K562 (cell line): ENCODE measurements around the gene PSMB4. TPM values are rescaled to one million over a fixed set of nuclear protein-coding genes. Genes with fewer than 3 reads are reported as not detected.

ENCODE experiments used
- AFF4 ChIP-seq: sonication (generic); formaldehyde crosslinking; IDR thresholded peaks from 2 replicates; pipeline ENCODE4 v1.8.0; 2023; ENCODE audit warnings: mild to moderate bottlenecking, missing genetic modification reagents
- ARID3B ChIP-seq: fragments of 250-450 bp; sonication (Bioruptor Pico); IDR thresholded peaks from 2 replicates; pipeline ENCODE4 v1.4.0; 2020; ENCODE audit warnings: borderline replicate concordance
- COPS2 ChIP-seq: fragments of 450-650 bp; conservative IDR thresholded peaks from 2 replicates; pipeline ENCODE4 v1.6.1; 2016; ENCODE audit warnings: mild to moderate bottlenecking, moderate library complexity
- E2F3 ChIP-seq: fragments of 250-450 bp; sonication (Bioruptor Pico); IDR thresholded peaks from 2 replicates; pipeline ENCODE4 v1.4.0; 2020; ENCODE audit warnings: mild to moderate bottlenecking
- ELK3 ChIP-seq: fragments of 450-650 bp; formaldehyde crosslinking; IDR thresholded peaks from 2 replicates; pipeline ENCODE4 v1.4.0; 2020; ENCODE audit warnings: mild to moderate bottlenecking
- FOSL1 ChIP-seq: fragments of 200-800 bp; sonication (Bioruptor generic); conservative IDR thresholded peaks from 2 replicates; pipeline ENCODE4 v1.6.1; 2016; ENCODE audit warnings: missing genetic modification characterization, missing compliant biosample characterization
- HMG20A ChIP-seq: fragments of 450-650 bp; formaldehyde crosslinking; conservative IDR thresholded peaks from 2 replicates; pipeline ENCODE4 v1.4.0; 2020; ENCODE audit warnings: mild to moderate bottlenecking, mixed read lengths
- HMGXB4 ChIP-seq: sonication (generic); formaldehyde crosslinking; IDR thresholded peaks from 2 replicates; pipeline ENCODE4 v1.8.1; 2023; ENCODE audit warnings: mild to moderate bottlenecking, missing genetic modification reagents
- KAT7 ChIP-seq: sonication (generic); formaldehyde crosslinking; IDR thresholded peaks from 2 replicates; pipeline ENCODE4 v1.8.0; 2022; ENCODE audit warnings: missing genetic modification reagents, mild to moderate bottlenecking, borderline replicate concordance
- RFX7 ChIP-seq: fragments of 250-450 bp; sonication (Bioruptor Pico); IDR thresholded peaks from 2 replicates; pipeline ENCODE4 v1.5.1; 2021; ENCODE audit warnings: mild to moderate bottlenecking
- SAP30 ChIP-seq: fragments of 200-600 bp; sonication (generic); IDR thresholded peaks from 2 replicates; pipeline ENCODE4 v1.6.1; 2012; ENCODE audit warnings: borderline replicate concordance, low read depth, mild to moderate bottlenecking, moderate library complexity, low read length, control low read depth, inconsistent platforms; ENCODE audit not compliant: insufficient read depth, poor library complexity, severe bottlenecking
- ZKSCAN3 ChIP-seq: fragments of 250-450 bp; sonication (Bioruptor Pico); IDR thresholded peaks from 2 replicates; pipeline ENCODE4 v1.4.0; 2020
- ZNF134 ChIP-seq: fragments of 250-450 bp; sonication (Bioruptor Pico); conservative IDR thresholded peaks from 2 replicates; pipeline ENCODE4 v1.4.0; 2020
- ZNF354B ChIP-seq: fragments of 250-450 bp; sonication (Bioruptor Pico); IDR thresholded peaks from 2 replicates; pipeline ENCODE4 v1.4.0; 2020
- polyA plus RNA-seq, 8 experiments: library from polyadenylated mRNA; depleted of rRNA in 4 of 8; stranded (reverse) in 5 of 8; unstranded in 3 of 8; fragments of >200 nt; fragmentation: Nextera tagmentation in 2 of 8; fragmentation: Illumina TruSeq in 1 of 8; extraction: Ambion mirVana in 2 of 8; extraction: Trizol in 1 of 8; gene quantifications; 2 replicates each; pipeline versions ENCODE4 v1.2.1 to v1.2.3, GENCODE V29; 2011 to 2014; ENCODE audit warnings: inconsistent platforms in 1 of 8, missing spikeins in 1 of 8
- total RNA-seq, 7 experiments: library from RNA; depleted of rRNA in 6 of 7; stranded (reverse); fragments of >200 nt in 6 of 7; fragmentation: Illumina TruSeq in 2 of 7; extraction: Trizol in 2 of 7; gene quantifications; 2 replicates each; pipeline versions ENCODE4 v1.2.1 to v1.2.3, GENCODE V29; 2011 to 2021; ENCODE audit warnings: low replicate concordance in 1 of 7

PSMB4 gene
- total and polyA plus RNA-seq, 9 of the 15 experiments (the other 6 are each of a cell fraction or from before 2014, with no cell fraction given), result 397 to 674 (median 475) TPM

- TF ChIP-seq ELK3 (CRISPR knock-in tag) (no peak), ARID3B (CRISPR knock-in tag) (no peak), COPS2 (no peak), AFF4 (CRISPR knock-in tag) (no peak; the same call in 1 of the 2 replicates), HMGXB4 (no peak), SAP30 (no peak), ZKSCAN3 (CRISPR knock-in tag) (no peak), FOSL1 (tag) (peak; percentile 63; the same call in 1 of the 2 replicates), KAT7 (CRISPR knock-in tag) (no peak), ZNF134 (CRISPR knock-in tag) (no peak), HMG20A (CRISPR knock-in tag) (no peak), RFX7 (CRISPR knock-in tag) (no peak), ZNF354B (CRISPR knock-in tag) (no peak), E2F3 (CRISPR knock-in tag) (no peak)
These were observed 44.7 kb downstream of the PSMB4 start (continued) for GRCh38 chr1:151443846-151444782.
